NCI-H1417 treated with DMSO at 0.1 percent for 48 hours (cell line): ENCODE measurements around the gene TSPAN19.
A peak's percentile ranks its signal among the peaks of the same experiment; 100 is the strongest.
"Not testable (repeated sequence)": the region's sequence is repeated elsewhere in the genome, so short reads cannot be mapped to it uniquely, and the experiment has no call there.

Experiments
- DNase-seq: peaks from one replicate; lab custom pipeline; 2025; lab: John Stamatoyannopoulos, UW

Gene TSPAN19

DNA sequence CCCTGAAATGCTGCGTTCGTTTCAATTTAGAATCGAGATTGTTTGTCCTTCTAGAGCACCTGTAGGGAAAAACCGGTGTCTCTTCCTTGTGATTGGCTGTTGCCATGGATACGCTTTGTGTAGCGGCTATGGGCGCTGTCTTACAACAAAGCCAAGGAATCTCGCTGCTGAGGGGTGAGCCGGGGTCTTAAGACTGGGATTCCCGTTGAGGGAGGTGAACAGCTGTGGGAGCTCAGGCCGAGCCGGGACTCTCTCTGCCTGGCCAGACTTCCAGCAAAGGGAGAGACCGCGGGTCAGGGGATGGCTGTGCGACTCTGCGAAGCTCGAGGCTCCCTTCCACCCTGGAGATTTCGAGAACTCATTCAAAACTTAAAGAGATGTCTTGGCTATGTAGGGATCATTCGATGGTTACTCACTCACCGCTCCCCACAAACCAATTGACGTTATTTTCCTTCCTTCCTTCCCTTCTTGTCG lies at the start of gene TSPAN19, which contains the start of gene LRRIQ1:
TSPAN19 (minus strand) TSS at position 44 of the 474 bp plus-strand sequence. CDS start 6,331 bp downstream, outside the sequence.
LRRIQ1 (plus strand) TSS at position 118 of the 474 bp plus-strand sequence. CDS start 1,826 bp downstream, outside the sequence.
- DNase-seq = peak; percentile 96

DNA sequence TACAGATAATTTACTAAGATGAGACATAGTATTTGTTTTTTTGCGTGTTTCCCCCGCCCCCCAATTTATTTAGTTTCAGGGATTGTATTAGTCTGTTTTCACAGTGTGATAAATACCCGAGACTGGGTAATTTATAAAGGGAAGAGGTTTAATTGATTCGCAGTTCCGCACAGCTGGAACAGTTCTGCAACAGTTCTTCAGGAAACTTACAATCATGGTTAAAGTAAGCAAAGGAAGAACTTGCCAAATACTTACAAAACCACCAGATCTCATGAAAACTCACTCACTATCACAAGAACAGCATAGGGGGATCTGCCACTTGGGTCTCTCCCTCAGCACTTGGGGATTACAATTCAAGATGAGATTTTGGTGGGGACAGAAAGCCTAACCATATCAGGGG lies 49.0 kb upstream of the TSPAN19 start:
- DNase-seq = no peak

- peak; percentile 81 for DNase-seq
Measured at GRCh38 chr12:85076688-85077430, 40.8 kb upstream of the TSPAN19 start.

DNA sequence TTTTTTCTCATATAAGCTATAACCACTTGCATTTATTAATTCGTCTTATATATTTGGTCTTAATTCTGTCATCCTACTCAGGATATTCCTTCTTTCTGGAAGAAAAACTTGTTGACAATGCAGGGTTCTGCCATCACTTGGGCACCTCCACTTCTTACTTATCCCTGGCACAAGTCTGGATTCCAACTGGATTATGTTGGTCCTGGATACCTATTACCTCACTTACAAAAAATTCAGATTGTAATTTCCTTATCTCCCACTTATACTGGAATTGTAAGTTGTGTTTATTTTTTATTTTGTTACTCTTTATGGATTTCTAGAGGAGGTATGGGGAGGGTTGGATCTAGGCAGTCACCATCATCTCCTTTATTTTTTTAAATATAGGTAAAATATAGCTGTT lies 36.7 kb upstream of the TSPAN19 start:
- no peak for DNase-seq

GRCh38 chr12:85065837-85066482 lies 29.9 kb upstream of the TSPAN19 start:
- DNase-seq = no peak

- DNase-seq = no peak
Measured at GRCh38 chr12:85060916-85061315, 24.8 kb upstream of the TSPAN19 start.

DNA sequence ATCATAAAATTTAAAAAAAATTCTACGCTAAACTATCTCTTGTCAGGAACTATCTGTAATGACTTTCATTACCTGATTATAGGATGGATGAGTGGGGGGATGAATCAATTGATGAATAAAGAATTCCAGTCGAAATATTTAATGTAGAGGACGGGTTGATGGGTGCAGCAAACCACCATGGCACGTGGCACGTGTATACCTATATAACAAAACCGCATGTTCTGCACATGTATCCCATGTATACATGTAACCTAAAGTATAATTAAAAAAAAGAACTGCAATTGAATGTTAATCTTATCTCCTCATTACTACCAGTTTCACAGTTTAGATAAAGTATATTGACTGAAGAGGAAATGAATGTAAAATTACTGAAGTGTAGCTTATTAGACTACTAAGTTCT lies 23.5 kb upstream of the TSPAN19 start:
- DNase-seq = no peak

DNA sequence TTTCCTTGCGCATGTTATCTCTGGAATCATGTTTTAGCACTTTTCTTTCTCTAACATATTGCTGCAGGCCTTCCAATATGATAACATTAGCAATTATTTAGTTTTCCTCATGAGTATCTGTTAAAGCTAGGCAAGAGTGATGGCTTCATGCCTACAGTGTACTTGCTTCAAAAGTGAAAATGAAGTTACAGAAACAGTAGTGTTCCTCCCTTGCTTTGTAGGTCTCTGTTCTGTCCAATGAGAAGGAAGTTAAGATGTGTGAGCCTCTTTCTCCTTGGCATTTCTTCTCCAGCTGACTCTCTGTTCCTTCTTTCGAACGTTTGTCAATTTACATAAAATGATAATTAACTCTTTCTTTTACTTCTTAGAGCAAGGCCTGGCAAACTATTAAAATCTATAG lies 22.3 kb upstream of the TSPAN19 start:
- DNase-seq = no peak

DNA sequence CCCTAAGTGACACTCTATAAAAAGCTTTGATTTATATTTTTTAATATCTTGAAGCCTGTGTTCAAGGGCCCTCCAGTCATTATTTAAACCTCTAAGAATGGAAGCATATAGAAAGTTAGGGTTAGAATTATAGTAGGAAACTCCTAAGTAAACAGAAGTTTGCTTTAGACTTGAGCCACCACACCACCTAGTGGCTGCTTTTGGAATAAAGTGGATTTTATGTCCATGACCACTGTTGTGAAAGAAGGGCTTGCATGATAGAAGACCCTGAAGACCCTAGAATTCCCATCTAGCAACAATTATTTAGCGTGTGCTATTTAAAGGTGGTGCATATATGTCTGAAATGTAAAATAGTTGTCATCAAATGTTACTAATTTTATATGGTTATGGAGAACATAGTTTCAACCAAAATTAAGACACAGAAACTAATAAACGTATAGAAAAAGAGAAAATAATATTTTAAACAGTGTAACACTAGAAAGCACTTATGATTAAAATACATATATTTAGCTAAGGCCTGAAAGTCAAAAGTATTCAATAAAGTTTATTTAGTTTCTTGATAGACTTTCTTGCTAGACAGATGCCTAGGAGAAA lies 21.4 kb upstream of the TSPAN19 start:
- no peak for DNase-seq

DNA sequence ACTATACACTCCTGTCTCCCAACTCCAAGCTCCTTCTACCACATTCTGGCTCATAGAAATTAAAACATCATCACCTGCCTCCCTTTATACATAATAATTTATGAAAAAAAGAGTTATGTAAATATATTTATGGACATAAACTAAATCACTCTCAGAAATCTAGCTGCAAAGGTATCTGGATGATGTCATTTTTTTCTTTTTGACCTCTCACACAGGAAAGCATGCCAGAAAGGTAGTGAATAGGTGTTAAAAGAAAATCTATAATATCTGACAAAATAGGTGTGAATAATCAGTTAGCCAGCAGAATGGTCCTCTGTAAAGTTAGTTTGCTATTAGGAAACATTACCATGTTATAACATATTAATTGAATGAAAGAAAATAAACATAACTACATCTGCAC lies 7.8 kb upstream of the TSPAN19 start:
- no peak for DNase-seq

DNA sequence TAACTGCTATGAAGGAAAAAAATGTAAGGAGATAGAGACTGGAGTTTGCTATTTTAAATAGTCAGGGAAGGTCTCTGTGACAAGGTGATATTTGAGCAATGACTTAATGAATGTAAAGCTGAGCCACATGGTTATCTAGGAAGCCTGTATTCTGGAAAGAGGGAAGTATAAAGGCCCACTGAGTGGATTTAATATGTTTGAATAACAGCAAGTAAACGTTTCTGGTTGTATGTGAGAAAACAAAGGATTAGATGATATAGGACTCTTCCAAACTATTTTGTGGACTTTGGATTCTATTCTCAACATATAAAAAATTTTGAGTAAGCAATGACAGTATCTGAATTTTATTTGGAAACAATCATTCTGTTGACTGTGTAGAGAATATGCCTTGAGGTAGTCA lies 5.3 kb upstream of the TSPAN19 start:
- no peak for DNase-seq

DNA sequence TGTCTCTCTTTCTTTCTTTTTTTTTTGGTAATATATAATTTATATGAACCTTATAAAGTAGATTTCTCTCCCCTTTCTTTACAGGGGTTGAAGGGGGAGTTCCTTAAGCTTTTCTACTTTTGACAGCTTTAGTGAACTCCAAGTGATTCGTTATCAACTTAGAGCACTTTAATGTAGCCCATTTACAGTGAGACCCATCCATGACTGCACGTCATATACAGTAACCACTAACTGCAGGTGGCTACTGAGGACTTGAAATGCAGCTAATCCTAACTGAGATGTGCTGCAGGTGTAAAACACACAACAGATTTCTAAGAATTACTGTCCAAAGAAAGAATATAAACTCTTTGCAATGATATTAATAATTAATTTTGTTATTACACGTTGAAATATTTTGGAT lies 656 bp upstream of the TSPAN19 start:
- no peak for DNase-seq

DNA sequence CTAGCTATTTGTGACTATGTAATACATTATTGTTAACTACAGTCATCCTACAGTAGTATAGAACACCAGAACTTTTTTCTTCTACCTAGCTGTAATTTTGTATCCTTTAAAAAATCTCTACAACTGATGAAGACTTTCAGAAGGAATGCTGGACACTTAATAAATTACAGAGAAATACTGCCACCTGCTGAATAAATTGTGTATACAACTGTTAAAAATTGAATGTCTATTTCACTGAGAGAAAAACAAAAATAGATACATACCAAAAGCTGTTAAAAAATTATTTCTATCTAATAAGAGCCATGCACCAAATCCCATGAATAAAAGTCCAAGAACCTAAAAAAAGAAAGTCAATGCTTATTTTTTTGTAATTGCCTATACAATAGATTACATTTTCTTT lies 6.6 kb downstream of the TSPAN19 start:
- peak; percentile 39 for DNase-seq

DNA sequence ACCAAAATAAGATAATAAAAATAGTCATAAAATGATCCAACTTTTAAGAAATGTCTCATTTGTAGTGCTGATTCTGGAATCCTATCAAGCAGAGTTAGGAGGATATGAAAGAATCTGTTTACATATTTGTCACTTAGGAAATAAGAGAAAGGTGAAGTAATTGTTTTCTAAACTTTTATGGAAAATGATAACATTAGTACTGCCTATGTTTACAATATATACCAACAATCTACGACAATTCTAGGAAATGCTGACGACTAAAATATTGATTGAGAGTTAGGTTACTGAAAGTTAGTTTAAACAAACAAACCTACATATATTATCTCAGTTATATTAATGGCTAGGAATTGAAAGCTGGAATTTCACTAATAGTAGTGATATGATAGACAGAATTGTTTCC lies 18.0 kb downstream of the TSPAN19 start:
- DNase-seq = no peak

DNA sequence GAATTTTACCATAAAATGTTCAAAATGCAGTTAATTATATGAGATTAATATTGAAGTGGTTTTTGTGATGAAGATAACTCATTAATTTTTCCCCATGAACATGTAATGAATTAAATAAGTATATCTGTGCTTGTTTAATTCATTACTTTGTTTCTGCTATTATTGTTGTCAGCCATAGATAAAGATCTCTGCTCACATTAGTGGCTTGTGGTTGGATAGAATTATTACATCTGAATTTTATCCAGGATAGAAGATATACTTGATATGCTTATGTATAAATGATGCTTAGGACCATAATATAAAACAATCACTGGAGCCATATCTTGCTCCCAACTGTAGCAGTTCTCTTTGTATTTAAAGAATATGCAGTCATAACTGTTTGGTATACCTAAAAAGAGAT lies 18.5 kb downstream of the TSPAN19 start:
- DNase-seq = no peak

- no peak for DNase-seq
Measured at GRCh38 chr12:85017133-85017532, 18.9 kb downstream of the TSPAN19 start.

DNA sequence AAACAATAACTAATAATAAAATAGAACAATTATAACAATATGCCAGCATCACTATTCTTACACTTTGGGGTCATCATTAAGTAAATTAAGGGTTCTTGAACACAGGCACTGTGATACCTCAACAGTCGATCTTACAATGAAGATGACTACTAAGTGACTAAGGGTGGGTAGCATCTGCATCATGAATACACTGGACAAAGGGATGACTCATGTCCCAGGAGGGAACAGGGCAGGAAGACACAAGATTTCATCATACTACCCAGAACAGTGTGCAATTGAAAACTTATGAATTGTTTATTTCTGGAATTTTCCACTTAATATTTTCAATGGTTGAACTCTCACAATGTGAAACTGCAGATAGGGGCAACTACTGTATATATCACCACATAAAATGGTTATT lies 19.7 kb downstream of the TSPAN19 start:
- DNase-seq = no peak

DNA sequence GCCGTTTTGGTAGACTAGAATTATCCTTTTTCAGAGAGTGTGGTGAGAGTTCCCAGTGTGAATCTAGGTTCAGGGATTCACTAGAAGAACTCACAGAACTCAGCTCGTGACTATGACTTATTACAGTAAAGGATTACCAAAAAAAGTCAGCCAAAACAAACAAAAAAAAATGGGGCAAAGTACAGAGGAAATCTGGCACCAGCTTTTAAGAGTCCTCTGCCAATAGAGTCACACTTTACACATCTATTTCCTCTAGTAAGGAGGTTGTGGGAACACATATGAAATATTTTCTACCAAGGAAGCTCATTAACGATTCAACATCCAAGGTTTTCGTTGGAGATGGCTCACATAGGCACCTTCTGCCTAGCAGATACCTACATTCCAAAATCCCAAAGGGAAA lies 28.2 kb downstream of the TSPAN19 start:
- DNase-seq = no peak

DNA sequence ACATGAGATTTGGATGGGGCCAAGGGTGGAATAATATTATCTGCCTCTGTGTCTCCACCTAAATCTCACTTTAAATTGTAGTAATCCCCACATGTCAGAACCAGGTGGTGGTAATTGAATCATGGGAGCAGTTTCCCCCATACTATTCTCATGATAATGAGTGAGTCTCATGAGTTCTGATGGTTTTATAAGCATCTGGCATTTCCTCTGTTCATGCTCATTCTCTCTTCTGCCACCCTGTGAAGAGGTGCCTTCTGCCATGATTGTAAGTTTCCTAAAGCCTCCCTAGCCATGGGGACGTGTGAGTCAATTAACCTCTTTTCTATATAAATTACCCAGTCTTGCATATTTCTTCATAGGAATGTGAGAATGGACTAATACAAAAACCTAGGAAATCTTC lies 29.9 kb downstream of the TSPAN19 start:
- no peak for DNase-seq

DNA sequence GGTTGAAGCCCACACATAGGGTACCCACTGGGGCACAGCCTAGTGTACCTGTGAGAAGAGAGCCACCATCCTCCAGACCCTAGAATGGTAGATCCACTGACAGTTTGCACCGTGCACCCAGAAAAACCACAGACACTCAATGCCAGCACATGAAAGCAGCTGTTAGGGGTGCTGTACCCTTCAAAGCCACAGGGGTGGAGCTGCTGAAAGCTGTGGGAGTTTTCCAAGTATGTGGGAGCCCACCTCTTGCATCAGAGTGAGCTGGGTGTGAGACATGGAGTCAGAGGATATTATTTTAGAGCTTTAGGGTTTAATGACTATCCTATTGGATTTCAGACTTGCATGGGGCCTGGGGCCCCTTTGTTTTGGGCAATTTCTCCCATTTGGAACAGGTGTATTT lies 30.5 kb downstream of the TSPAN19 start:
- DNase-seq = no peak

DNA sequence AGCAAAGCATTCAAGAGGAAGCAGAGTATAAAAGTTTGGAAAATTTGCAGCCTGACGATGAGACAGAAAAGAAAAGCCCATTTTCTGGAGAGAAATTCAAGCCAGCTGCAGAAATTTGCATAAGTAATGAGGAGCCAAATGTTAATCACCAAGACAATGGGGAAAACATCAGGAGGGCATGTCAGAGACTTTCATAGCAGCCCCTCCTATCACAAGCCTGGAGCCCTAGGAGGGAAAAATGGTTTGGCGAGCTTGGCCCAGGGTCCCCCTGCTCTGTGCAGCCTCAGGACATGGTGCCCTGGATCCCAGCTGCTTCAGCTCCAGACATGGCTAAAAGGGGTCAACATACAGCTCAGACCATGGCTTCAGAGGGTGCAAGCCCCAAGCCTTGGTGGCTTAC lies 31.0 kb downstream of the TSPAN19 start:
- not testable (repeated sequence) for DNase-seq

- DNase-seq = no peak
Measured at GRCh38 chr12:85004204-85004603, 31.9 kb downstream of the TSPAN19 start.

DNA sequence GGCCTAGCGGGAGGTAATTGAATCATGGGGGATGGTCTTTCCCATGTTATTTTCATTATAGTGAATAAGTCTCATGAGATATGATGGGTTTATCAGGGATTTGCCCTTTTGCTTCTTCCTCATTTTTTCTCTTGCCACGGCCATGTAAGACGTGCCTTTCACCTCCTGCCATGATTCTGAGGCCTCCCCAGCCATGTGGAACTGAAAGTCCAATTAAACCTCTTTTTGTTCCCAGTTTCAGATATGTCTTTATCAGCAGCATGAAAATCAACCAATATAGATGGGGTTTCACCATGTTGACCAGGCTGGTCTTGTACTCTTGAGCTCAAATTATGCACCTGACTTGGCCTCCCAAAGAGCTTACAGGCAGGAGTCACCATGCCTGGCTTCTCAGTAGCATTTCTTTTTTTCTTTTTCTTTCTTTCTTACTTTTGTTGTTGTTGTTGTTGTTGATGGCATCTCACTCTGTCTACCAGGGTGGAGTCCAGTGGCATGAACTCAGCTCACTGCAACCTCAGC lies 33.2 kb downstream of the TSPAN19 start:
- no peak for DNase-seq
